UCSD-AML1 (cell line): ENCODE measurements around the gene NABP2.

Experiments
- DNase-seq: peaks from one replicate; lab custom pipeline; 2025; ENCODE audit not compliant: unreplicated experiment; lab: John Stamatoyannopoulos, UW

The NABP2 gene

GRCh38 chr12:56212361-56212760 is 11.8 kb upstream of the NABP2 start:
- no peak for DNase-seq

- DNase-seq, result no peak
Measured at GRCh38 chr12:56213878-56214277, 10.3 kb upstream of the NABP2 start.

GRCh38 chr12:56216461-56216860 is 7.7 kb upstream of the NABP2 start:
- DNase-seq, result no peak

- no peak for DNase-seq
Measured at GRCh38 chr12:56219840-56220239, 4.3 kb upstream of the NABP2 start.

GRCh38 chr12:56220611-56221231 is 3.4 kb upstream of the NABP2 start:
- peak; percentile 47 for DNase-seq

GRCh38 chr12:56221232-56221756 is 2.8 kb upstream of the NABP2 start:
- DNase-seq, result peak; percentile 60

- DNase-seq, result peak; percentile 96
Measured at GRCh38 chr12:56221757-56222530, 2.2 kb upstream of the NABP2 start, which contains the start of gene RNF41. Gene RNF41 (minus strand): TSS chr12:56221922. CDS start chr12:56214047, 7,875 bp downstream.

- no peak for DNase-seq
Measured at GRCh38 chr12:56222531-56222895, 1.6 kb upstream of the NABP2 start.

- no peak for DNase-seq
Measured at GRCh38 chr12:56223571-56224101, 506 bp upstream of the NABP2 start.

- no peak for DNase-seq
Measured at GRCh38 chr12:56224954-56225353, 812 bp downstream of the NABP2 start.

GRCh38 chr12:56229082-56229481 is 4.9 kb downstream of the NABP2 start:
- no peak for DNase-seq

- no peak for DNase-seq
Measured at GRCh38 chr12:56229916-56230431, 5.8 kb downstream of the NABP2 start, which contains the start of gene SLC39A5. Gene SLC39A5 (plus strand): TSS chr12:56230051. CDS start chr12:56231275, 1,224 bp downstream.

GRCh38 chr12:56230432-56231183 is 6.5 kb downstream of the NABP2 start:
- no peak for DNase-seq

GRCh38 chr12:56231184-56231582 is 7.0 kb downstream of the NABP2 start:
- DNase-seq, result no peak

- no peak for DNase-seq
Measured at GRCh38 chr12:56234746-56235436, 10.7 kb downstream of the NABP2 start.

- DNase-seq, result no peak
Measured at GRCh38 chr12:56236091-56236490, 11.9 kb downstream of the NABP2 start.

- DNase-seq, result no peak
Measured at GRCh38 chr12:56236985-56237384, 12.8 kb downstream of the NABP2 start.

- DNase-seq, result no peak
Measured at GRCh38 chr12:56237552-56237951, 13.4 kb downstream of the NABP2 start.

- no peak for DNase-seq
Measured at GRCh38 chr12:56241424-56242303, 17.5 kb downstream of the NABP2 start.
